Ovary (tissue), 9 donors: ENCODE measurements around the gene CEP85L. TPM values are rescaled to one million over a fixed set of nuclear protein-coding genes. Genes with fewer than 3 reads are reported as not detected.
A peak's percentile ranks its signal among the peaks of the same experiment; 100 is the strongest.

ENCODE experiments used
- DNase-seq, 5 donors: peaks; one replicate each; pipeline ENCODE4 v3.0.0-alpha.2; 2019 to 2020
- H3K27ac ChIP-seq, 2 donors: fragments of 200-600 bp; one replicate each; pipeline versions ENCODE4 v1.5.1 to v1.8.0; 2019 to 2022
- H3K27me3 ChIP-seq: fragments of 200-600 bp; one replicate; pipeline ENCODE4 v1.8.0; 2022
- H3K36me3 ChIP-seq: fragments of 200-600 bp; sonication (generic); one replicate; pipeline ENCODE4 v1.5.1; 2019
- H3K4me1 ChIP-seq: one replicate; pipeline ENCODE4 v1.8.1; 2013; ENCODE audit warnings: mild to moderate bottlenecking, moderate library complexity; ENCODE audit not compliant: insufficient read depth
- H3K4me3 ChIP-seq: fragments of 200-600 bp; sonication (generic); one replicate; pipeline ENCODE4 v1.5.1; 2017
- H3K9me3 ChIP-seq, 2 donors: fragments of 200-600 bp in 1 of 2; sonication (generic) in 1 of 2; one replicate each; pipeline versions ENCODE4 v1.5.1 to v1.8.1; 2013 to 2019; ENCODE audit warnings: mild to moderate bottlenecking in 1 of 2, moderate library complexity in 1 of 2
- EP300 ChIP-seq: sonication (generic); formaldehyde crosslinking; IDR thresholded peaks from one replicate; pipeline ENCODE4 v1.6.1; 2017; ENCODE audit warnings: antibody characterized with exemption
- POLR2A ChIP-seq: fragments of 450-650 bp; IDR thresholded peaks from one replicate; pipeline ENCODE4 v1.6.1; 2017; ENCODE audit warnings: antibody characterized with exemption, mild to moderate bottlenecking, moderate library complexity
- WGBS, 3 donors: extraction: QIAGEN DNeasy Blood & Tissue Kit in 1 of 3; methylation state at CpG; one replicate each; pipeline versions ENCODE4 v1.1.5 to v1.1.7; 2013 to 2017; 5-methylcytosine and 5-hydroxymethylcytosine counted together
- intact Hi-C, 4 donors: fragments of 100-400 bp; cut with DNase I; formaldehyde crosslinking; loops; one replicate each; pipeline versions ENCODE4 v1.11.0 to v1.15.1; 2022 to 2023
- polyA plus RNA-seq, 2 donors: library from polyadenylated mRNA; stranded (reverse); fragments of 200-250 nt in 1 of 2; fragments of 350-450 nt in 1 of 2; fragmentation: Illumina TruSeq in 1 of 2; extraction: RNeasy Lipid Tissue Mini Kit (QIAGEN cat#74804) in 1 of 2; gene quantifications; one replicate each; pipeline ENCODE4 v1.2.3, GENCODE V29; 2013 to 2014
- total RNA-seq, 7 donors: library from RNA; depleted of rRNA in 2 of 7; stranded (reverse); fragments of >200 nt in 2 of 7; fragmentation: NEBNext Ultra II Directional in 3 of 7; extraction: Animal tissue kit (Norgen Biotek cat#: 25700) in 3 of 7; gene quantifications; one replicate each; pipeline versions ENCODE4 v1.1.0 to v1.2.4, GENCODE V29; 2016 to 2023
- TF ChIP-seq, protein P1 (sequence below), 3 donors: fragments of 450-650 bp in 2 of 3; fragments of 200-600 bp in 1 of 3; IDR thresholded peaks; one replicate each; pipeline versions ENCODE4 v1.5.1 to v1.8.0; 2016 to 2022; ENCODE audit warnings: antibody characterized with exemption in 3 of 3, mild to moderate bottlenecking in 1 of 3
- donor health status: DM: no; HTN: no; CAD: no; lungs with moderate emphysema.
- donor health status: DM: no; HTN: no; CAD: no.
- donor health status: Bipolar disorder and iron deficiency.
- donor health status: DM: yes; HTN: yes; CAD: no.
- donor health status: DM: no; HTN: no; CAD: no.
- donor health status: DM: yes; HTN: yes; CAD: no.

Gene CEP85L
- total and polyA plus RNA-seq, 9 donors: 4.0 to 33.4 (median 24.3) TPM

- H3K27ac ChIP-seq: no peak overlapping the region
- no peaks in the 10 kb centered on the region for H3K4me1 ChIP-seq
- no peaks in the 10 kb centered on the region for H3K36me3 ChIP-seq
- intact Hi-C loops: no loop called here
- no peak for TF ChIP-seq POLR2A
- TF ChIP-seq, protein P1, sequence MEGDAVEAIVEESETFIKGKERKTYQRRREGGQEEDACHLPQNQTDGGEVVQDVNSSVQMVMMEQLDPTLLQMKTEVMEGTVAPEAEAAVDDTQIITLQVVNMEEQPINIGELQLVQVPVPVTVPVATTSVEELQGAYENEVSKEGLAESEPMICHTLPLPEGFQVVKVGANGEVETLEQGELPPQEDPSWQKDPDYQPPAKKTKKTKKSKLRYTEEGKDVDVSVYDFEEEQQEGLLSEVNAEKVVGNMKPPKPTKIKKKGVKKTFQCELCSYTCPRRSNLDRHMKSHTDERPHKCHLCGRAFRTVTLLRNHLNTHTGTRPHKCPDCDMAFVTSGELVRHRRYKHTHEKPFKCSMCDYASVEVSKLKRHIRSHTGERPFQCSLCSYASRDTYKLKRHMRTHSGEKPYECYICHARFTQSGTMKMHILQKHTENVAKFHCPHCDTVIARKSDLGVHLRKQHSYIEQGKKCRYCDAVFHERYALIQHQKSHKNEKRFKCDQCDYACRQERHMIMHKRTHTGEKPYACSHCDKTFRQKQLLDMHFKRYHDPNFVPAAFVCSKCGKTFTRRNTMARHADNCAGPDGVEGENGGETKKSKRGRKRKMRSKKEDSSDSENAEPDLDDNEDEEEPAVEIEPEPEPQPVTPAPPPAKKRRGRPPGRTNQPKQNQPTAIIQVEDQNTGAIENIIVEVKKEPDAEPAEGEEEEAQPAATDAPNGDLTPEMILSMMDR (IDR thresholded peaks at IDR 0.05): no peak
- TF ChIP-seq EP300: no peak
- DNase-seq: no peak
- H3K27me3 ChIP-seq: no peaks in the 10 kb centered on the region
- H3K4me3 ChIP-seq: peak overlapping the region; percentile 26
- no peaks in the 10 kb centered on the region for H3K9me3 ChIP-seq
These were observed 102.8 kb downstream of the CEP85L start for GRCh38 chr6:118548613-118549012.

DNA sequence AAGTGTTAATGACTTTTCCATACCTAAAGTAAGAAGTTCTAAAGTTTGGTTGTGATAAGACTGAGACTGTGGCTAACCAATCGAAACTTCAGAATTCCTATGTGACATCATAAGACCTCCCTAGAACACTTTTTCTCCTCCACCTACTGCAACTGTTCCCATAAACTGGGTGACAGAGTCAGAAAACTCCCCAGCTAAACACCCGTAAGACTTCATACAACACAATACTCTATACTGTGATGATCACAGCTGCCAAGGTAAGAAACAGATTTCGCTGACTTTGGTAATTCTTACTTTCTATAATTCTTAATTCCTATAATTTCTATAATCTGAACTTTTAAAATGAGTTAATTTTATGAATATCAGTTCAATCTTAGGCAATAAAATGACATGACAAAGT, 103.3 kb downstream of the CEP85L start, which contains the start of gene PLN:
PLN (plus strand) TSS at position 161 of the 400 bp plus-strand sequence. CDS start 10,626 bp downstream, outside the sequence.
- Histone ChIP-seq H3K4me3 (peak within 1 kb of the TSS; percentile 26), H3K4me1 (no peaks in the 10 kb centered on the region), H3K27me3 (no peaks in the 10 kb centered on the region), H3K27ac (no peak within 1 kb of the TSS), H3K36me3 (no peaks in the 10 kb centered on the region), H3K9me3 (no peaks in the 10 kb centered on the region)
- TF ChIP-seq, protein P1 (IDR thresholded peaks at IDR 0.05): no peak
- TF ChIP-seq POLR2A (no peak), EP300 (no peak)
- DNase-seq: no peak
- WGBS, 3 donors: 72 to 83% (median 79%) methylated on average over 3 of the region's 3 CpGs
- intact Hi-C loops: no loop called here

- no peaks in the 10 kb centered on the region for H3K9me3 ChIP-seq
- intact Hi-C loops: no loop called here
- DNase-seq: no peak
- no peaks in the 10 kb centered on the region for H3K27me3 ChIP-seq
- H3K27ac ChIP-seq: no peak overlapping the region
- no peaks in the 10 kb centered on the region for H3K4me1 ChIP-seq
- no peaks in the 10 kb centered on the region for H3K36me3 ChIP-seq
- TF ChIP-seq EP300 (no peak), POLR2A (no peak)
- TF ChIP-seq, protein P1 (IDR thresholded peaks at IDR 0.05): no peak
- 23 to 40% (median 31%) methylated on average over 1 of the region's 1 CpG for WGBS, 3 donors
- peak overlapping the region; percentile 10 for H3K4me3 ChIP-seq
These were observed 104.5 kb downstream of the CEP85L start for GRCh38 chr6:118546880-118547218.

GRCh38 chr6:118546164-118546879, 105.1 kb downstream of the CEP85L start:
- Histone ChIP-seq H3K9me3 (no peaks in the 10 kb centered on the region), H3K27ac (no peak overlapping the region), H3K27me3 (no peaks in the 10 kb centered on the region), H3K36me3 (no peaks in the 10 kb centered on the region), H3K4me1 (no peaks in the 10 kb centered on the region), H3K4me3 (peak overlapping the region; percentile 10)
- intact Hi-C loops: no loop called here
- 40 to 44% (median 41%) methylated on average over 4 of the region's 4 CpGs for WGBS, 3 donors
- DNase-seq: no peak
- TF ChIP-seq EP300: no peak
- TF ChIP-seq, protein P1 (IDR thresholded peaks at IDR 0.05): no peak
- TF ChIP-seq POLR2A: no peak
